Thyroid gland (tissue), 4 donors: Measurements from ENCODE around the gene RRP15.

ENCODE experiments used
- CTCF ChIP-seq, 6 experiments: fragments of 200-600 bp in 3 of 6; fragments of 450-650 bp in 3 of 6; sonication (generic) in 3 of 6; IDR thresholded peaks; one replicate each; pipeline ENCODE4 v1.5.1; 2016 to 2019; ENCODE audit warnings: antibody characterized with exemption in 6 of 6, mild to moderate bottlenecking in 2 of 6, inconsistent platforms in 1 of 6, moderate library complexity in 1 of 6
- POLR2A ChIP-seq, 2 donors: fragments of 450-650 bp; IDR thresholded peaks; one replicate each; pipeline ENCODE4 v1.6.1; 2017; ENCODE audit warnings: antibody characterized with exemption in 2 of 2, mild to moderate bottlenecking in 2 of 2, moderate library complexity in 1 of 2

DNA sequence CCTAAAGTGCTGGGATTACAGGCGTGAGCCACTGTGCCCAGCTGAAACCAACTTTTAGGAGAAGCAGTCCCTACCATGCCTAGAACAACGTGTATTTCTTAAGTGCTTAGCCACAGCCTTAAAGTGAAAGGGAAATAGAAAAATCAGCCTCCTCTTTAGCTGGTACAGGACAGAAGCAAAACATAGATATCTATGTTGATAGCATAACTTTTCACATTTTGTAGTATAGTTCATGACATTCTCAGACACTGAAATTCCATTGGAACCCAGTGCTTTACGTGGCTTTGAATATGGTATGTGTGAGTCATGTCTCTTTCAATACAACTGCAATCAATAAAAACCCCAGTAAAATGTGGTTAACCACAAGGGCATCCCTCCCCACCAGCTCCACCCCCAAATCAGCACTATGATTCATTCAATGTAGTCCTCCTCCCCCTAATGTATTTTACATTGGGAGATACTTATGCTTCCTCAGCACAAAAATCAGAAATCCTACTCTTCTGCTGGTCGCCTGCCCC lies 92.1 kb downstream of the RRP15 start:
- TF ChIP-seq CTCF (IDR thresholded peaks at IDR 0.05) (no peak), POLR2A (IDR thresholded peaks at IDR 0.05) (no peak)
